Breast epithelium (tissue), 4 donors: ENCODE data around the gene PCBD2. TPM values are rescaled to one million over a fixed set of nuclear protein-coding genes. Genes with fewer than 3 reads are reported as not detected.

Experiments used
- DNase-seq, 2 donors: peaks; one replicate each; pipeline ENCODE4 v3.0.0-alpha.2; 2019; ENCODE audit warnings: low spot score in 2 of 2
- H3K27ac ChIP-seq, 2 donors: fragments of 200-600 bp; sonication (generic) in 1 of 2; one replicate each; pipeline ENCODE4 v1.5.1; 2016 to 2019; ENCODE audit warnings: mild to moderate bottlenecking in 1 of 2
- H3K27me3 ChIP-seq, 2 donors: fragments of 200-600 bp; sonication (generic) in 1 of 2; one replicate each; pipeline versions ENCODE4 v1.5.1 to v1.6.0; 2017 to 2019; ENCODE audit warnings: control low read depth in 1 of 2, mild to moderate bottlenecking in 1 of 2
- H3K36me3 ChIP-seq: fragments of 200-600 bp; one replicate; pipeline ENCODE4 v1.5.1; 2019
- H3K4me1 ChIP-seq, 2 donors: fragments of 200-600 bp; sonication (generic); one replicate each; pipeline ENCODE4 v1.5.1; 2016 to 2019; ENCODE audit warnings: control low read depth in 1 of 2
- H3K4me3 ChIP-seq, 3 donors: fragments of 200-600 bp; sonication (generic); 1 replicate in 2 of 3; 2 replicates in 1 of 3; pipeline ENCODE4 v1.5.1; 2016 to 2019; ENCODE audit warnings: mild to moderate bottlenecking in 3 of 3, moderate library complexity in 2 of 3
- H3K9me3 ChIP-seq, 2 donors: fragments of 200-600 bp; sonication (generic) in 1 of 2; one replicate each; pipeline ENCODE4 v1.5.1; 2016 to 2019; ENCODE audit warnings: control low read depth in 1 of 2
- CTCF ChIP-seq, 3 donors: fragments of 450-650 bp; IDR thresholded peaks; one replicate each; pipeline ENCODE4 v1.5.1; 2016 to 2017; ENCODE audit warnings: antibody characterized with exemption in 3 of 3, mild to moderate bottlenecking in 3 of 3, moderate library complexity in 3 of 3
- POLR2A ChIP-seq: fragments of 450-650 bp; IDR thresholded peaks from one replicate; pipeline ENCODE4 v1.6.1; 2016; ENCODE audit warnings: antibody characterized with exemption, mild to moderate bottlenecking, moderate library complexity
- POLR2AphosphoS5 ChIP-seq, 3 donors: sonication (generic); formaldehyde crosslinking; IDR thresholded peaks; one replicate each; pipeline ENCODE4 v1.6.1; 2017; ENCODE audit warnings: antibody characterized with exemption in 3 of 3
- intact Hi-C: fragments of 100-400 bp; cut with DNase I; formaldehyde crosslinking; loops from one replicate; pipeline ENCODE4 v1.15.1; 2023; ENCODE audit warnings: low total_unique reads
- total RNA-seq, 3 donors: library from RNA; depleted of rRNA; stranded (reverse); fragments of >200 nt; gene quantifications; one replicate each; pipeline ENCODE4 v1.1.0, GENCODE V29; 2016

The PCBD2 gene
- total RNA-seq, 3 donors from 2014 or later, result 6.9 to 11.0 (median 8.8) TPM

GRCh38 chr5:134965271-134965825 lies 60.4 kb downstream of the PCBD2 start:
- H3K9me3 ChIP-seq, result no peaks in the 10 kb centered on the region
- H3K4me3 ChIP-seq, result no peak overlapping the region
- no peak for TF ChIP-seq POLR2AphosphoS5 (IDR thresholded peaks at IDR 0.05)
- TF ChIP-seq CTCF (IDR thresholded peaks at IDR 0.05), result no peak
- TF ChIP-seq POLR2A, result no peak
- intact Hi-C loops, result no loop called here
- no peak overlapping the region for H3K27ac ChIP-seq
- H3K4me1 ChIP-seq, result no peaks in the 10 kb centered on the region
- DNase-seq, result no peak
- no peaks in the 10 kb centered on the region for H3K36me3 ChIP-seq
- H3K27me3 ChIP-seq, result no peaks in the 10 kb centered on the region

- DNase-seq, result no peak
- intact Hi-C loops, result no loop called here
- Histone ChIP-seq H3K27ac (peak within 1 kb of the TSS in 1 of 2 donors; percentile 11), H3K36me3 (no peaks in the 10 kb centered on the region), H3K27me3 (no peaks in the 10 kb centered on the region), H3K9me3 (no peaks in the 10 kb centered on the region), H3K4me1 (no peaks in the 10 kb centered on the region), H3K4me3 (no peak within 1 kb of the TSS)
- TF ChIP-seq POLR2AphosphoS5 (IDR thresholded peaks at IDR 0.05) (no peak), CTCF (IDR thresholded peaks at IDR 0.05) (no peak), POLR2A (no peak)
These were observed 62.7 kb downstream of the PCBD2 start, which contains the start of gene CATSPER3 for GRCh38 chr5:134967607-134968006. Gene CATSPER3, plus strand, starts transcription at chr5:134967907. Its CDS starts 85 bp downstream, at chr5:134967992.

GRCh38 chr5:134968055-134968454 lies 63.1 kb downstream of the PCBD2 start:
- intact Hi-C loops, result no loop called here
- no peak for TF ChIP-seq POLR2AphosphoS5 (IDR thresholded peaks at IDR 0.05)
- TF ChIP-seq POLR2A, result no peak
- no peak overlapping the region for H3K4me3 ChIP-seq
- peak overlapping the region in 1 of 2 donors; percentile 11 for H3K27ac ChIP-seq
- no peaks in the 10 kb centered on the region for H3K4me1 ChIP-seq
- H3K27me3 ChIP-seq, result no peaks in the 10 kb centered on the region
- no peak for DNase-seq
- H3K9me3 ChIP-seq, result no peaks in the 10 kb centered on the region
- H3K36me3 ChIP-seq, result no peaks in the 10 kb centered on the region

- no peaks in the 10 kb centered on the region for H3K9me3 ChIP-seq
- H3K27ac ChIP-seq, result no peak overlapping the region
- intact Hi-C loops, result no loop called here
- H3K36me3 ChIP-seq, result no peaks in the 10 kb centered on the region
- H3K4me3 ChIP-seq, result no peak overlapping the region
- DNase-seq, result no peak
- H3K27me3 ChIP-seq, result no peaks in the 10 kb centered on the region
- H3K4me1 ChIP-seq, result no peaks in the 10 kb centered on the region
- TF ChIP-seq POLR2A (no peak), CTCF (IDR thresholded peaks at IDR 0.05) (no peak), POLR2AphosphoS5 (IDR thresholded peaks at IDR 0.05) (no peak)
These were observed 64.2 kb downstream of the PCBD2 start for GRCh38 chr5:134969166-134969565.

GRCh38 chr5:134975078-134975715 lies 70.3 kb downstream of the PCBD2 start:
- Histone ChIP-seq H3K9me3 (peaks cover 19 to 36% of the 10 kb centered on the region in 2 donors), H3K4me1 (no peaks in the 10 kb centered on the region), H3K36me3 (no peaks in the 10 kb centered on the region), H3K27me3 (no peaks in the 10 kb centered on the region), H3K27ac (no peak overlapping the region), H3K4me3 (no peak overlapping the region)
- no peak for DNase-seq
- intact Hi-C loops, result no loop called here
- TF ChIP-seq POLR2AphosphoS5 (IDR thresholded peaks at IDR 0.05), result no peak
- TF ChIP-seq POLR2A, result no peak
- no peak for TF ChIP-seq CTCF (IDR thresholded peaks at IDR 0.05)
